Skin of body (tissue), 2 donors: ENCODE data around the gene MEGF9. TPM values are rescaled to one million over a fixed set of nuclear protein-coding genes. Genes with fewer than 3 reads are reported as not detected.
A peak's percentile ranks its signal among the peaks of the same experiment; 100 is the strongest.

Experiments used
- DNase-seq: peaks from one replicate; lab custom pipeline; 2025; lab: John Stamatoyannopoulos, UW
- total RNA-seq: library from RNA; depleted of rRNA; stranded (reverse); fragments of >200 nt; gene quantifications from one replicate; pipeline ENCODE4 v1.2.3, GENCODE V29; 2014

MEGF9 gene
- total RNA-seq, 1 donor from 2014 or later, result 24.2 TPM

DNA sequence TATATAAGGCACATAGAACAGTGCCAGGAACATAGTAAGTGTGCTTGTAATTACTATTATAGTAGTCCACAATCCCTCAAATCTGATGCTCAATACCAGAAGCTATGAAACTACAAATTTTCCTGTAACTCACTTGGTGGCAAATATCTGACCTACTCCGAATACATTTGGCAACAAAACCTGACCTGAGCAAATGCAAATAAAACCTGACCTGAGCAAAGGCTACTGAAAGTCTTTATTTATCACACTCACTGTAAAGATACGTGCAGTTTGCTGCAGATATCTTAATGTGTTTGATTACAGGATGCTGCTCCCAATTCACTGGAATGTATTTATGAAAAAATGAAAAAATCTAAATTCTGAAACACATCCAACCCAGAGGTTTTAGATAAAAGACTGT, 7.1 kb downstream of the MEGF9 start:
- DNase-seq, result no peak

DNA sequence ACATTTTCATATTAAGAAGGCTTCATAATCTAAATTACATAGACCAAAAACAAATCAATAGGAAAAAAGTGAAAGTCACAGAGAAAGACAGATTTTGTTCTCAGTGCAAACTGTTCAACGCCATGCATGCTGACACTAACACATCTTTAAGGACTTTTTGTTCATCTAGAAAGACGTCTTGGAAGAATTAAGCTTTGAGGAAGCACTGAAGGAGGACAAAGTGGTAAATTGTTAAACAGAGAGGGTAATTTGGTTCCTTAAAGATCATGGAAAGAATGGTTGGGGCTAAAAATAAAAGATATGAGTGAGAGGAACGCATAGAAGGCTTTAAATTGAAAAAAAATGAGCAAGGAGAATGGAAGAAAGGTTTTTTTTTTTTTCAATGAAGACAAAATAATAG, 9.1 kb downstream of the MEGF9 start:
- no peak for DNase-seq

DNA sequence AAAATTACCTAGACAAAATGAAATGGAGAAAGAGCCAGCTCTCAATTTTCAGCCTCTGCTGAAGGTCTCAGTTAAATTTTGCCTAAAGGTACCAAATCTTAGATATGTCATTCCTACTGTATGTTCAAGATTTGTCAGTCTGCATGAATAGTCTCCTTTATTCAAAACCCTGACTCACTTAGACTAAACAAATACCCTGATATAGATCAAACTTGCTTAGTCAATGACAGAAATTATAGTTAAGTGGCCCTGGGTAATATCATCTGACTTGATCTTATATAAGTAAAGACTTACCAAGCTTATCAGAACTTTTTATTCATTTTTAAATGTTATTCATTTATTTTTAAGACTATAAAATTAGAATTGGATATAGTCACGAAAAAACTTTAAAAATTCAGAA, 12.2 kb downstream of the MEGF9 start:
- no peak for DNase-seq

DNA sequence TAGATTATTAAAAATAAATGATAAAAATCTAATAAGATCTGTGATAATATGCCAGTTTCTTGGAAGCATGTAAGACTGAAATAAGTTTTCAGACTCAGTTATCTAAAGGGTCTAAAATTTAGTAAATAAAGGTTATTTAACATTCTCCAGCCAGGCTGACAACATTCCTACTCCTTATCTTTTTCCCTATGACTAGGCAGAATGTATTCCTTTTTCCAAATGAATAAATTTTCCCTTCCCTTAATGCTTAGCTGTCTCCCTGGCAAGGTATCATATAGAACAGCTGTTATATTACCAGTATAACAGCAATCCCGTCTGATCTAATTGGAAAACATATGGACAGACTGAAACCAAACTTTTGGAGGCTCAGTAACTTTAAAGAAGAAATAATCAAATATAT, 13.0 kb downstream of the MEGF9 start:
- no peak for DNase-seq

DNA sequence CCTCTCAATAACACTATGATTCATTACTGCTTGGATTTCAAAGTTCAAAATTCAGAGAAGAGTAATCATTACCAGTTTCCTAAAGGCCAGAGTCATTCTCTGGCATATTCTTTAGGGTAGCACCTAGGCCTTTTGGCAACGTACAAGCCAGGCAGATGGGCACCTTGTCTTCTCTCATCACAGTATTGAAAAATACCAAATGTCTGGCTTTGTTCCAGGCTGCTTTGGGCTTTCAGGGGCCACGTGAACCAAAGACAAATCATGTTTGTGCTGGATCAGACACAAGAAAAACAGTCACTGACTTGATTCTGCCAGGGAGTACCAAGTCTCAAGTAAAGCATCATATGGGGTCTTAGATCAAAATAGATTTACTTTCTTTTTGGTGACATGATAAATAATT, 15.5 kb downstream of the MEGF9 start:
- DNase-seq, result no peak

DNA sequence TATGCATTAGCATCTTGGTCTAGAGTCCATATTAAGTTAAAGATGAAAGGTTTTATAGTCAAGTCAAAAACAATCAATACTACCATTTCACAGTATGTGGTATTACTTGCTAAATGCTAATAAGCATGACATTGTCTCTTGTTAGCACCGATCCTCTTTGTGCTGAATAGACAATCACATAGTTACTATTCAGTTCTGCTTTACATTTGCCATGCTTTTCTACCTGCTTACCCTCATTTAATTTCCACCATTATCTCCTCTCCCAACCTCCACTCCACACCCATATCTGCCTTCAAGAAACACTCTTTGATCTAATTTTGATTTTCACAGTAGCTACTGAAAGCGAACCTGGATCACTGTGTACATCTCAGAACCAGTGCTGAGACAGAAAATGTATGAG, 16.8 kb downstream of the MEGF9 start:
- DNase-seq, result no peak

DNA sequence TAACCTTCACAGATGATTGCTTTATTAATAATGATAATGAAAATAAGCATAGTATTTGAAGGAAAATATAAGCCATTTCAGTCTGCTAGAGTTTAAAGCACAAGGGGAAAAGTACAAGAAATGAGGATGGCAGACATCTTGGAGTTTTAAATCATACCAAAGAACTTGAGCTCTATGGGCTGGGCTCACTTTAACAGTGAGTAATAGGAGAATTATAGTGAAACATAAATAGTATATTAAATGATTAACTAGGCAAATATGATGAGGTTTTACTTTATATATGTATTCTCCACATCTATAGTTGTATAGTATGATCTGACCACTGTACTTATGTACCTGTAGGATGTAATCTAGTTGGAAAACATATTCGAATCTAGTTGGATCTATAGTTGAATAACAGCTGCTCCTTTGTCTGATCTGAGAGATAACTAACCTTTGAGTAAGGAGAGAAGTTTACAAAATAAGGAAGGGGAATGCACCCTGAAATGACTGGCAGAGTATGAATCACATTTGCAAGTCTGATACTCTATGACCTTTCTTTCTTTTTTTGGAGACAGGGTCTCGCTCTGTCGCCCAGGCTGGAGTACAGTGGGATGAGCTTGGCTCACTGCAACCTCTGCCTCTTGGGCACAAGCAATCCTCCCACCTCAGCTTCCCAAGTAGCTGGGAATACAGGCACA, 17.6 kb downstream of the MEGF9 start:
- DNase-seq, result no peak

DNA sequence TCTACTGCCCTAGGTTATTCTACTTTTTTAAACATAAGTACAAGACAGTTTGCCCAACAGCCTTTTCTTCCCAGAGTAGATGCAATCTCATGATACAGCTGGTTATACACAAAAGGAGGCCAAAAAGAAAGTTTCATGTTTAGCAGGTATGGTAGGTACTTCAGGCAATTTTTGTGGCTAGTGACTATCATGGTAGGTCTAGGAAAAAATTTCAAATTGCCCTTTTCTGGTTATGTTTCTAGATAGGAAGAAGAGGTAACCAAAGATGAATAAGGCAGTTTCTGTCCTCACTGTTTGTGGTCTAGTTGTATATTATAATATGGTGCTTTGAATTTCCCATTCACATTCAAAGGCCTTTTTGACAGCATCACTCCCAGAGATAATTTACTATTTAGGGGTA, 19.7 kb downstream of the MEGF9 start:
- DNase-seq, result no peak

DNA sequence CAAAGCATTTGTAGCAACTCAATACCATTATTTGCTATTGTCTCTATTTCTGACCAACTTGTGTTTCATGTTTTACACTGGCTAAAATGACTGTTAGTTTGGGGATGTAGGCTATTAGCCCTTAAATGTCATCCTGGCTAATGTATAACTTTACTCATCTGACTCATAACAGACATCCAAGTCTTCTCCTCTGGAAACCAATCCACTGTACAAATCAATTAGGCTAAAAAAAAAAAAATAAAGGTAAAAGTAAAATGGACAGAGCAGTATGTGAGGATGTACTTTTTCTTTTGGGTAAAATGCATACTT, 20.6 kb downstream of the MEGF9 start:
- no peak for DNase-seq

DNA sequence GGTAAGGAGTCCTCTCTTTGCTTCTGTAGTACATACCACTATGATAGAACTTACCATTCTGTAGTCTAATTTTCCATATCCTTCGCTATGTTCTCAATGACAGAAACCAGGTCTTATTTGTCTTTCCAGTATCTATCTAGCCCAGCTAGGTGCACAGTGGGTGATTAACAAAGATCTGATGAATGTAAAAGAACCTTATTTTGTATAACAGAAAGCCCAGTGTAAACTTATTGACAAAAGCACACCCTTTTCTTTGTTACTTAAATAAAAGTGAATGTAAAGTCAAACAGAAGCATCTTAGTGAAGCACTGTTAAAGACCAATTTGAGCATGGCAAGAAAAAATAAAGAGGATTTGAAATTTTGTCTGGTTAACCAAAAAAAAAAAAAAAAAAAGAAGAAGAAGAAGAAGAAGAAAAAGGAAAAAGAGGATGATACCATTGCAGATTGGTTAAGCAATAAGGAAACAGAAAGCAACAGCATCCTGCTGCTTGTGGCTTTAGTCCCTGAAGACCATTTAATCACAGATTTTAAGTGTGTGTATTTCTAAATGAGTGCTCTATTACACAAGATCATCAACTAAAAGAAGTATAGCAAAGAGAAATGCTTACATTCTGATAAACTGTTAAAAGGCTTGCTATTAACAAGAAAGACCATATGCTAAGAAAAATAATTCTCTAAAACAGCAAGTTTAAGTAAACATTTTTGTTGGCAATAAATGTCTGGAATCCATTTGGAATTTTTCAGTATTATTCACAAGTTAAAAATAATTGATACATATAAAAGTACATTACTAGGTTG, 21.2 kb downstream of the MEGF9 start:
- peak; percentile 48 for DNase-seq

DNA sequence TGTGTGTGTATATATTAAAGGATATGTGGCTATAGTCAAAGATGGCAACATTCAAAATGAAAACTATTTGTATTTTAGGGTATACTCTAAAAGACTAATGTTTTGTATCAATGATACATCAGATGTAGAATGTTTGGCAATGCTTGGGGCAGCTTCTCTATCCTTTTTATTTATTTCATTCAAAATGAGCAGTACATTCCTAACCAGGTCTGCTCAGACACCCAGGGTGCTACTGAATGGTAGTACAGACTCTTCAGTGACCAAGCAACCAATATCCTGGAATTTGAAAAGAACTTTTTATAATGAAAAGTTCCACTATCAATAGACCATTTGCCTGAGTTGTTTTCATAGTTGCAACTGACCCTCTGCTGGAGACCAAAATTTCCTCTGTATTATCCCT, 23.9 kb downstream of the MEGF9 start:
- no peak for DNase-seq

DNA sequence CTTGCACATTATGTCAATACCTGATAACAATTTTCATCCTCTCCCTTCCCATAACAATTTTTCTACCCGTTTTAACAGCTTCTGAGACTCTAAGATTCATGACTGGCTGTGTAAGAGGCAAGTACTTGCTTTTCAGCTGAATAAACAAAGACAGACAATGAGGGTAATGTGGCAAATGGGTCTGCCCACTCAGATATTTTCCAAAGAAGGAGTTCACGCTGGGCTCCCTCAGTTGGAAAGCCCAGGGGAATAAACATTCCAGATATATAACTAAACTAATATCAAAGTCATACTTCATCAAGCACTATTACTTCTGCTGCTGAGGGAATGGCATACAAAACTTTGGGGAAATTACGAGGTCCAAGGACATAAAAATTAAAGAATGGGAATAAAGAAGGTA, 24.4 kb downstream of the MEGF9 start:
- DNase-seq, result no peak

DNA sequence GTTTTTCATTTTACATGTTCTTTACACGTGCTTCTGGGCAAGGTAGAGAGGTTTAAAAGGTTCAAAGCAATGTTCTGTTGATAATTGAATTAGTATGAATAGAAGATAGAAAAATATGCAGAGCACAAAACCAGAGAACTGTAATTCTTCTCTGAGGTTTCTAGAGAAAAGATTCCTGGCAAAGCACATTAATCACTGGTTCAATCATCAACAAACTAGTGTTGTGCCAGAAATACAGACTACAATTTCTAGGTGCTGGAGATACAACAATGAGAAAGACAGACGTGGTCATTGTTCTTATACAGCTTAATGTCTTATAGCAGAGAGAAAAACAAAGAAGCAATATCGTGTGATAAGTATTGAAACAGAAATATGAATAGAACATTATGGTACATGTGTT, 25.5 kb downstream of the MEGF9 start:
- no peak for DNase-seq

DNA sequence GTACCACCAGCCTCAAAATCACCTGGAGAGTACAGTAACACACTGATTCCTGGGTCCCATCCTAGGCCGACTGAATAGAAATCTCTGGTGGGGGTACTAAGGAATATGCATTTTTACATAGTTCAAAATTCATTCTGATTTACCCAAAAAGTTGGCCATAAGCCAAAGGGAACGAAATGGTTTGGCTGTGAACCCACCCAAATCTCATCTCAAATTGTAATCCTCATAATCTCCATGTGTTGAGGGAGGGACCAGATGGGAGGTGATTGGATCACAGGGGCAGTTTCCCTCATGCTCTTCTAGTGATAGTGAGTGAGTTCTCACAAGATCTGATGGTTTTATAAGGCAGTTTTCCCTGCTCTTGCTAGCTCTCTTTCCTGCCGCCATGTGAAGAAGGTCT, 31.1 kb downstream of the MEGF9 start:
- no peak for DNase-seq

DNA sequence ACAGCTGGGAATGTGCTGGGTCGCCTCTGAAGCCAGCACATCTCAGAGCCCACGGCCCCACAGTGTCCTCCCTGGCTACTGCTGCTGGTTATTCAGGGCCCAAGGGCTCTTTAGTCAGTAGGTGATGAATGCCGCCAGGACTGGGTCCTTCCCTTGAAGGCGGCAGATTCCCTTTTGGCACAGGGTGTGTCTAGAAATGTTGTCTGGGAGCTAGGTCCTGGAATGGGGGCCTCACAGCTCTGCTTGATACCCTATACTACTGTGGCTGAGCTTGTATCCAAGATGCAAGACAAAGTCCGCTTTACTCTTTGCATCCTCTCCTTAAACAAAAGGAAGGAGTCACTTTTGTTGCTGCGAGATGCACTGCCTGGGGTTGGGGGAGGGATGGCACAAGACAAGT, 33.1 kb downstream of the MEGF9 start:
- DNase-seq, result no peak

DNA sequence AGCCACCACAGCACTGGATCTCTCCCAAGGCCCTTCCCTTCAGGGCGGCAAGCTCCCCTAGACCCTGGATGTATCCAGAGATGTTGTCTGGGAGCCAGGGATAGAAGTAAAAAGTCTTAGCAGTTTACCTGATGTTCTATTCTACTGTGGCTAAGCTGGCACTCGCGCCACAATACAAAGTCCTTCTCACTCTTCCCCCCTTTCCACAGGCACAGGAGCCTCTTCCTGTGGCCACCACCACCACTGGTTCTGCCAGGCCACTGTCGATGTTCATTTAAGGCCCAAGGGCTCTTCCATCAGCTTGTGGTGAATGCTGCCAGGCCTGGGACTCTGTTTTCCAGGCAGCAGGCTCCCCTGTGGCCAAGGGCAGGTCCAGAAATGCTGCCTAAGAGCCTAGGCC, 33.7 kb downstream of the MEGF9 start:
- no peak for DNase-seq

DNA sequence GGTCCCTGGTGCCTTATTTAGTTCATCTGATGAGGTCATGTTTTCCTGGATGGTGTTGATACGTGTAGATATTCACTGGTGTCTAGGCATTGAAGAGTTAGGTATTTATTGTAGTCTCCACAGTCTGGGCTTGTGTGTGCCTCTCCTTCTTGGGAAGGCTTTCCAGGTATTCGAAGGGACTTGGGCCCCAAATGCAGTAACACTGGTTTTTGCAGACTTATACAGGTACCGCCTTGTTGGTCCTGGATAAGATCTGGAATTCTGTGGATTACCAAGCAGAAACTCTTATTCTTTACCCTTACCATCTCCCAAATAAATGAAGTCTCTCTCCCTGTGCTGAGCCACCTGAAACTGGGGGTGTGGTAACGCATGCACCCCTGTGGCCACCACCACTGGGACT, 34.1 kb downstream of the MEGF9 start:
- DNase-seq, result no peak

DNA sequence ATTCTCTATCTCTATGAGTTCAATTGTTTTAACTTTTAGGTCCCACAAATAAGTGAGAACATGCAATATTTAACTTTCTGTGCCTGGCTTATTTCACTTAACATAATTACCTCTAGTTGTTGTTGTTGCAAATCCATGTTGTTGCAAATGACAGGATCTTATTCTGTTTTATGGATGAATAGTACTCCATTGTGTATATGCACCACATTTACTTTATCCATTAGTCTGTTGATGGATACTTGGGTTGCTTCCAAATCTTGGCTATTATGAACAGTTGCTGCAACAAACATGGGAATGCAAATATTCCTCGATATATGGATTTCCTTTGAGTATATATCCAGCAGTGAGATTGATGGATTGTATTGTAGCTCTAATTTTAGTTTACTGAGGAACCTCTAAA, 36.3 kb downstream of the MEGF9 start:
- no peak for DNase-seq

DNA sequence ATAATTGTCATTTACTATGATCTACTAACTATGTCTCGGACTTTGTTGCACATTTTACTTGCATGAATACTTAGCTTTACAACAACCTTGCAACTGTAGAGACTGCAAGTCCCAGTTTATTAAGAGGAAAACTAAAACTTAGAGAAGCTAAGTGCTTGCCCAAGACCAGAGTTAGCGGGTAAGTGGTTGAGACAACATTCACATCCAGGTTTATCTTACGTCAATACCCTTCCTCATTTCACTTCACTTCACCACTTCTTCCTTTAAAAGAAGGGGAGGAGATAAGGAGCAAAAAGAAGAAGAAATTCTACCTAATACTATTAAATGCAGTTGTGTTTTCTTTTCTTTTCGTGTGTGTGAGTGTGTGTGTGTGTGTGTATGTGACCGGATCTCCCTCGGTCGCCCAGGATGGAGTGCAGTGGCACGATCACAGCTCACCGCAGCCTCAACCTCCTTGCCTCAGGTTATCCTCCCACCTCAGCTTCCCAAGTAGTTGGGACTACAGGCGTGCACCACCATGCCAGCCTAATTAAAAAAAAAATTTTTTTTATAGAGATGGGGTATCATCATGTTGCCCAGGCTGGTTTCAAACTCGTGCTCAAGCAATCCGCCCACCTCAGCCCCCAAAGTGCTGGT, 37.4 kb downstream of the MEGF9 start:
- no peak for DNase-seq

DNA sequence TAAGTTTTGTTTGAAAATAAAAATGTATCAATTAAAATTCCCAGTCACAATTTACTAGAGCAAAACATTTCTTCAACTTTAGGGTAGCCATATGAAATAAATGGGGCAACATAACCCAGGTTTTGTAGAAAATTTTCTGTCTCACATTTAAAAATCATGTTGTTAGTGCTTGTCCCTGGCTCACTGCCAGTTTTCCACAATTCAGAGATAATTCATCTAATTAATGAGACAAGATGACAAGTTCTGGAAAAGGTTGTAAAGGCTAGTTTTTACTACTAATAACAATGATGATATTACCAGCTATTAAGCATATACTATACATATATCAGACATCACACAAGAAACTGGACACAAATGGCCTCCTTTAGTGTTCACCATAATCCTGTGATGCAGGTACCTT, 45.9 kb downstream of the MEGF9 start:
- no peak for DNase-seq

DNA sequence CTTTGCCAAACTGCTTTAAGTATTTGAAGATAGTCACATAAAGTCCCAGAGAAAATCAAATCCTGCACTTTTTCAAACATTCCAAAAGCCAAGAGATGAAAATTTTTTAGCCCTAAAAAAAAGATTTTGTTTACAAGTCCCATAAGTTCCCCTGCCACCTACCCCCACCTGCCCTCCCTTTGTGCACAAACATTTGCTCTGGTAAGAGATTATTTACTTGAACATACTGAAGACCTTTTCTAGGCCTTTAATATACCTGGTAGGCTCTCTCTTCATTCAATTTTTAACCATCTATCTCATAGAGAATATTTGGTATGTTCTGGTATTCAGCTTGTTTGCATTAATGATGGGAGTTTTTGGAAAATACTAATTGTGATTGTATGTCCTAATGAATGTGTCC, 50.3 kb downstream of the MEGF9 start:
- DNase-seq, result no peak

DNA sequence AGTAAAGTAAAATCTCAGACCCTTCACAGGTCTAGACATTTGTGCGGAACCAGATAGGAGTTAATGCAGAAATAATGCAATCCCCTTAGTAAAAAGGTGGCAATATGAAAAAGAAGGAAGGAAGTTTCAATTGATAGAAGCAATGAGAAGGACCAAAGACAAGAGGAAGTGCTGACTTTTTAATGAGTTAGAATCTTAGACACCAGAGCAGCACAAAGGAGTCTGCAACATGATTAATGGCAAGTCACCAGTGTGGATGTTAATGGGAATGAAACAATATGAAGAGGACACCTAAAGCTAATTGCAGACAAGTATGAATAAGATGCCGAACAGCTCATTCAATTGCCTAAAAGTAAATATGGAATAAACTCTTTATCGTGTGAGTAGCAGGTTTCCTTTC, 50.9 kb downstream of the MEGF9 start:
- DNase-seq, result no peak

DNA sequence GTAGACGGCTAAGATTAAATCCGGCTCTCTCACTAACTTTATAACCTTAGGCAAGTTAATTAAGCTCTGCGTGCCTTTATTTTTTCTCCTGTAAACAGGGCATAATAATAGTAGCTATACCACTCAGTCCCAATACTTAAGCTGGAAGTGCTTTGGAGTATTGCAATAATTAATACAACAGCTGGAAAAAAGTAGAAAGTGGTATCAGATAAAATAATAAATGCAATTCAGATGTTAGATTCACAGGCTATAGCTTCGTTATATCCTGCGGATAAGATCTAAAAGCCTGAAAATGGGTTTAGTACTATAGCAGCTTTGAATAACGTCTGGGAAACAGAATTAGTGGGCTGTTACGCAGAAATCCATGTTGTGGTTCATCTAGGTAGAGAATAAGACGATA, 51.8 kb downstream of the MEGF9 start:
- DNase-seq, result no peak
